ENCODE data around the gene UNC93A.
"Not testable (repeated sequence)": the region's sequence is repeated elsewhere in the genome, so short reads cannot be mapped to it uniquely, and the experiment has no call there.

DNA sequence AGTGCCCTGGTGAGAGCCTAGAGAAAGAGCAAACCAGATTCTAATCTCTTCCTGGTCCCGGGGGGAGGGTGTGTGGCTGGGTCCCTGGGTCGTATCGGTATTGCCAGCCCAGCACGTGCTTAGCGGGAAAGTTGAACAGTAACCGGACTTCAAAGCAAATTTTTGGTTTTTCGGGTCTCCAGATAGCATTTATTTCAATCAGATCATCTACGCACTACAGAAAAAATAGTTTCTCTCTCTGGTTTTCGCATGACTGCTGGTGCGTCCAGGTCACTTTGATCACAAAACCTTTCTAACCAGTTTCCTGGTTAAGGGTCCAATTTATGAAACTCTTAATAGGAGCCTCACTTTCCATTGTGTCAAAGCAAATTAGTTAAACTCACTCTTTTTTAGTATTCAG lies 27.7 kb downstream of the UNC93A start:
- TF ChIP-seq, protein P1, sequence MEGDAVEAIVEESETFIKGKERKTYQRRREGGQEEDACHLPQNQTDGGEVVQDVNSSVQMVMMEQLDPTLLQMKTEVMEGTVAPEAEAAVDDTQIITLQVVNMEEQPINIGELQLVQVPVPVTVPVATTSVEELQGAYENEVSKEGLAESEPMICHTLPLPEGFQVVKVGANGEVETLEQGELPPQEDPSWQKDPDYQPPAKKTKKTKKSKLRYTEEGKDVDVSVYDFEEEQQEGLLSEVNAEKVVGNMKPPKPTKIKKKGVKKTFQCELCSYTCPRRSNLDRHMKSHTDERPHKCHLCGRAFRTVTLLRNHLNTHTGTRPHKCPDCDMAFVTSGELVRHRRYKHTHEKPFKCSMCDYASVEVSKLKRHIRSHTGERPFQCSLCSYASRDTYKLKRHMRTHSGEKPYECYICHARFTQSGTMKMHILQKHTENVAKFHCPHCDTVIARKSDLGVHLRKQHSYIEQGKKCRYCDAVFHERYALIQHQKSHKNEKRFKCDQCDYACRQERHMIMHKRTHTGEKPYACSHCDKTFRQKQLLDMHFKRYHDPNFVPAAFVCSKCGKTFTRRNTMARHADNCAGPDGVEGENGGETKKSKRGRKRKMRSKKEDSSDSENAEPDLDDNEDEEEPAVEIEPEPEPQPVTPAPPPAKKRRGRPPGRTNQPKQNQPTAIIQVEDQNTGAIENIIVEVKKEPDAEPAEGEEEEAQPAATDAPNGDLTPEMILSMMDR (IDR thresholded peaks at IDR 0.05), result not testable (repeated sequence)
- not testable (repeated sequence) for TF ChIP-seq POLR2A (IDR thresholded peaks at IDR 0.05; ENCODE audit: low read depth); POLR2AphosphoS5 (IDR thresholded peaks at IDR 0.05)
